Measurements from ENCODE around the gene EMP1. TPM values are rescaled to one million over a fixed set of nuclear protein-coding genes. Genes with fewer than 3 reads are reported as not detected.
A peak's percentile ranks its signal among the peaks of the same experiment; 100 is the strongest.

Gene EMP1
- total RNA-seq, 1 experiment from 2014 or later = 18.6 TPM

DNA sequence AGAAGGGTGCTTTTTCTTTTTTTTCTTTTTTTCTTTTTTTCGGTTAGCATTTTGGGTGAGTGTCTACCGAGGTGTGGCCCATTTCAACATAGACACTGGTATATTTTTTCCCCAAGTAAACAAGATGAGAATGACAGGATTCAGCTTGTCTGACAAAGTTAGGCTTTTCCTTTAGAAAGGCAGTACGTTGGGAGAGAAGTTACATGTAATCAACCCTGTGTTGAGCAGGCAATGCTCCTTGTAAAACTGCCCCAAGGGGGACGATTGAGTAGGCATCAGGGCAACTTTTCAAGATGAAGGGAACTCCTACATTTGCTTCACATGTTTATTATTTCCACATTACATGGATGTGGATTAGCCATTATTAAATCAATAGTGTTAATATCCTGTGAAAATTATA is 1.7 kb downstream of the EMP1 start:
- in situ Hi-C loops (cut with HindIII; ENCODE audit: low pct_unique_long_range_greater_than_20kb, low sequenced_read_pairs) (no loop called here), intact Hi-C loops (cut with micrococcal nuclease; ENCODE audit: unreplicated experiment) (no loop called here)
- no peak for TF ChIP-seq POLR2AphosphoS5 (IDR thresholded peaks at IDR 0.05; ENCODE audit: low read depth, low read length)
- TF ChIP-seq SIN3A (IDR thresholded peaks at IDR 0.05; ENCODE audit: borderline replicate concordance, insufficient read depth, low read depth, low read length) = no peak
- TF ChIP-seq, protein P1, sequence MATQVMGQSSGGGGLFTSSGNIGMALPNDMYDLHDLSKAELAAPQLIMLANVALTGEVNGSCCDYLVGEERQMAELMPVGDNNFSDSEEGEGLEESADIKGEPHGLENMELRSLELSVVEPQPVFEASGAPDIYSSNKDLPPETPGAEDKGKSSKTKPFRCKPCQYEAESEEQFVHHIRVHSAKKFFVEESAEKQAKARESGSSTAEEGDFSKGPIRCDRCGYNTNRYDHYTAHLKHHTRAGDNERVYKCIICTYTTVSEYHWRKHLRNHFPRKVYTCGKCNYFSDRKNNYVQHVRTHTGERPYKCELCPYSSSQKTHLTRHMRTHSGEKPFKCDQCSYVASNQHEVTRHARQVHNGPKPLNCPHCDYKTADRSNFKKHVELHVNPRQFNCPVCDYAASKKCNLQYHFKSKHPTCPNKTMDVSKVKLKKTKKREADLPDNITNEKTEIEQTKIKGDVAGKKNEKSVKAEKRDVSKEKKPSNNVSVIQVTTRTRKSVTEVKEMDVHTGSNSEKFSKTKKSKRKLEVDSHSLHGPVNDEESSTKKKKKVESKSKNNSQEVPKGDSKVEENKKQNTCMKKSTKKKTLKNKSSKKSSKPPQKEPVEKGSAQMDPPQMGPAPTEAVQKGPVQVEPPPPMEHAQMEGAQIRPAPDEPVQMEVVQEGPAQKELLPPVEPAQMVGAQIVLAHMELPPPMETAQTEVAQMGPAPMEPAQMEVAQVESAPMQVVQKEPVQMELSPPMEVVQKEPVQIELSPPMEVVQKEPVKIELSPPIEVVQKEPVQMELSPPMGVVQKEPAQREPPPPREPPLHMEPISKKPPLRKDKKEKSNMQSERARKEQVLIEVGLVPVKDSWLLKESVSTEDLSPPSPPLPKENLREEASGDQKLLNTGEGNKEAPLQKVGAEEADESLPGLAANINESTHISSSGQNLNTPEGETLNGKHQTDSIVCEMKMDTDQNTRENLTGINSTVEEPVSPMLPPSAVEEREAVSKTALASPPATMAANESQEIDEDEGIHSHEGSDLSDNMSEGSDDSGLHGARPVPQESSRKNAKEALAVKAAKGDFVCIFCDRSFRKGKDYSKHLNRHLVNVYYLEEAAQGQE (IDR thresholded peaks at IDR 0.05; ENCODE audit: insufficient read depth in 1 of 2, low read depth in 2 of 2, low read length in 1 of 2) = no peak
- TF ChIP-seq, protein P2, sequence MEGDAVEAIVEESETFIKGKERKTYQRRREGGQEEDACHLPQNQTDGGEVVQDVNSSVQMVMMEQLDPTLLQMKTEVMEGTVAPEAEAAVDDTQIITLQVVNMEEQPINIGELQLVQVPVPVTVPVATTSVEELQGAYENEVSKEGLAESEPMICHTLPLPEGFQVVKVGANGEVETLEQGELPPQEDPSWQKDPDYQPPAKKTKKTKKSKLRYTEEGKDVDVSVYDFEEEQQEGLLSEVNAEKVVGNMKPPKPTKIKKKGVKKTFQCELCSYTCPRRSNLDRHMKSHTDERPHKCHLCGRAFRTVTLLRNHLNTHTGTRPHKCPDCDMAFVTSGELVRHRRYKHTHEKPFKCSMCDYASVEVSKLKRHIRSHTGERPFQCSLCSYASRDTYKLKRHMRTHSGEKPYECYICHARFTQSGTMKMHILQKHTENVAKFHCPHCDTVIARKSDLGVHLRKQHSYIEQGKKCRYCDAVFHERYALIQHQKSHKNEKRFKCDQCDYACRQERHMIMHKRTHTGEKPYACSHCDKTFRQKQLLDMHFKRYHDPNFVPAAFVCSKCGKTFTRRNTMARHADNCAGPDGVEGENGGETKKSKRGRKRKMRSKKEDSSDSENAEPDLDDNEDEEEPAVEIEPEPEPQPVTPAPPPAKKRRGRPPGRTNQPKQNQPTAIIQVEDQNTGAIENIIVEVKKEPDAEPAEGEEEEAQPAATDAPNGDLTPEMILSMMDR (IDR thresholded peaks at IDR 0.05) = no peak
- no peak for TF ChIP-seq TCF7L2 (IDR thresholded peaks at IDR 0.05; ENCODE audit: low read depth, low read length)
- Histone ChIP-seq H3K9me3 (ENCODE audit: control insufficient read depth, insufficient read depth, low read depth, low read length) (no peaks in the 10 kb centered on the region), H3K4me3 (ENCODE audit: low read depth in 2 of 2, low read length in 2 of 2) (no peak overlapping the region), H3K4me1 (ENCODE audit: control insufficient read depth, insufficient read depth, low read length) (peaks cover 9% of the 10 kb centered on the region), H3K27me3 (ENCODE audit: control insufficient read depth, insufficient read depth, low read length) (no peaks in the 10 kb centered on the region), H3K27ac (ENCODE audit: low read length) (peak overlapping the region; percentile 54; the same call in 1 of the 2 replicates), H3K36me3 (ENCODE audit: control insufficient read depth, insufficient read depth, low read length) (no peaks in the 10 kb centered on the region)
- BruUV-seq (replicated peaks) = no TSS peak
- DNase-seq (ENCODE audit: low read depth, low spot score) (no peak), ATAC-seq (no peak)
- CTCF ChIA-PET = interaction anchor here (0.5 kb wide), 1 partner anchor 390 kb away, joined by 4 read pairs; no protein-coding TSS in a partner anchor
- POLR2A ChIA-PET = no interaction called here

DNA sequence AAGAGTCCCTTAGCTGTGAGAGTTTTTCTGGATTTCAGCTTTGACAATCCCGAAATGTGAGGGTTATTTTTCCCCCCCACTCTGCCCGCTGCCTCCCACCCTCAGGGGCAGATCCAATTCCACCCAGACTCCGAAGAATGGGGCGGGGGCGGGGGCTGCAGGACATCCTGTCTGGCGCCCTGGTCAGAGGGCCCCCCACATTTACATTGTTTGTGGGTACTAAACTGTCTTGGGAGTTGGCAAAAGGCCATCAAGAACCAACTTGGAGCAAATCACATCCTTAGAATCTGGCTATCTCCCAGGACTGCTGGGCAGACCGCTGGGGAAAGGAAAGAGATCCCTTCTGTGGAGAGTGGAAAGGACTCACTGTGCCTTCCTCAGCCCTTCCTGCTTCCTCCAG is 2.4 kb downstream of the EMP1 start:
- BruUV-seq (replicated peaks) = no TSS peak
- ChIA-PET POLR2A (no interaction called here), CTCF (no interaction called here)
- H3K4me3 ChIP-seq (ENCODE audit: low read depth in 2 of 2, low read length in 2 of 2) = no peak overlapping the region
- peaks cover 10% of the 10 kb centered on the region for H3K4me1 ChIP-seq (ENCODE audit: control insufficient read depth, insufficient read depth, low read length)
- no peak for TF ChIP-seq SIN3A (IDR thresholded peaks at IDR 0.05; ENCODE audit: borderline replicate concordance, insufficient read depth, low read depth, low read length)
- TF ChIP-seq, protein P1 (IDR thresholded peaks at IDR 0.05; ENCODE audit: insufficient read depth in 1 of 2, low read depth in 2 of 2, low read length in 1 of 2) = no peak
- TF ChIP-seq, protein P2 (IDR thresholded peaks at IDR 0.05) = no peak
- TF ChIP-seq POLR2AphosphoS5 (IDR thresholded peaks at IDR 0.05; ENCODE audit: low read depth, low read length) = no peak
- TF ChIP-seq TCF7L2 (IDR thresholded peaks at IDR 0.05; ENCODE audit: low read depth, low read length) = no peak
- no peak for ATAC-seq
- in situ Hi-C loops (cut with HindIII; ENCODE audit: low pct_unique_long_range_greater_than_20kb, low sequenced_read_pairs) = no loop called here
- H3K9me3 ChIP-seq (ENCODE audit: control insufficient read depth, insufficient read depth, low read depth, low read length) = no peaks in the 10 kb centered on the region
- intact Hi-C loops (cut with micrococcal nuclease; ENCODE audit: unreplicated experiment) = no loop called here
- no peaks in the 10 kb centered on the region for H3K36me3 ChIP-seq (ENCODE audit: control insufficient read depth, insufficient read depth, low read length)
- DNase-seq (ENCODE audit: low read depth, low spot score) = no peak
- H3K27ac ChIP-seq (ENCODE audit: low read length) = peak overlapping the region; percentile 54; the same call in 1 of the 2 replicates
- no peaks in the 10 kb centered on the region for H3K27me3 ChIP-seq (ENCODE audit: control insufficient read depth, insufficient read depth, low read length)
